IMR-90 (cell line): ENCODE results near the gene SARDH. TPM values are rescaled to one million over a fixed set of nuclear protein-coding genes. Genes with fewer than 3 reads are reported as not detected.

Source experiments
- ATAC-seq: fragments of 200-7000 bp; cut with Tn5 transposase; 2 replicates; pipeline ENCODE4 v1.9.1; 2020; ENCODE audit warnings: low read depth, mild to moderate bottlenecking, moderate library complexity
- BruUV-seq: library from RNA; stranded (reverse); fragments of 400-500 nt; replicated peaks from 2 replicates; lab custom pipeline; 2021; lab: Mats Ljungman, UMichigan
- CTCF ChIA-PET: fragments of 300-600 bp; formaldehyde crosslinking; extraction: SDS; loops from one replicate; lab custom pipeline; 2021; ENCODE audit warnings: antibody characterized with exemption; lab: Yijun Ruan, JAX
- POLR2A ChIA-PET: fragments of 300-600 bp; sonication (Branson Sonifier 250); formaldehyde crosslinking; loops from one replicate; lab custom pipeline; 2022; ENCODE audit warnings: antibody characterized with exemption; ENCODE audit not compliant: unreplicated experiment; lab: Charles Lee
- DNase-seq: peaks from one replicate; pipeline ENCODE4 v3.0.0; 2013
- H2AFZ ChIP-seq: replicated peaks from 2 replicates; pipeline ENCODE3; 2013; ENCODE audit warnings: low read length, mild to moderate bottlenecking; ENCODE audit not compliant: poor library complexity
- H2AK5ac ChIP-seq: 2 replicates; pipeline ENCODE4 v1.6.1; 2013; ENCODE audit warnings: low read depth, low read length, inconsistent platforms
- H2AK9ac ChIP-seq: replicated peaks from 2 replicates; pipeline ENCODE3; 2013; ENCODE audit warnings: mild to moderate bottlenecking, low read depth, low read length, moderate library complexity; ENCODE audit not compliant: poor library complexity
- H2BK120ac ChIP-seq: 2 replicates; pipeline ENCODE4 v1.6.1; 2013; ENCODE audit warnings: low read depth, low read length, inconsistent platforms
- H2BK15ac ChIP-seq: 3 replicates; pipeline ENCODE4 v1.6.1; 2013; ENCODE audit warnings: low read depth, low read length, inconsistent platforms
- H2BK20ac ChIP-seq: 2 replicates; pipeline ENCODE4 v1.6.1; 2013; ENCODE audit warnings: low read depth, mild to moderate bottlenecking, inconsistent platforms, low read length, moderate library complexity
- H2BK5ac ChIP-seq: 2 replicates; pipeline ENCODE4 v1.6.1; 2013; ENCODE audit warnings: mild to moderate bottlenecking, low read depth, low read length, inconsistent platforms; ENCODE audit not compliant: poor library complexity, severe bottlenecking
- H3K14ac ChIP-seq: replicated peaks from 2 replicates; pipeline ENCODE4 v1.6.1; 2013; ENCODE audit warnings: low read depth, low read length, inconsistent platforms
- H3K18ac ChIP-seq: 2 replicates; pipeline ENCODE4 v1.6.1; 2013; ENCODE audit warnings: low read depth, low read length, control low read depth
- H3K23ac ChIP-seq: 2 replicates; pipeline ENCODE4 v1.6.1; 2013; ENCODE audit warnings: low read depth, low read length, inconsistent platforms
- H3K27ac ChIP-seq: 2 replicates; pipeline ENCODE4 v1.5.1; 2013; ENCODE audit warnings: mild to moderate bottlenecking, control low read depth, low read length; ENCODE audit not compliant: insufficient read depth
- H3K27me3 ChIP-seq: 2 replicates; pipeline ENCODE4 v1.6.1; 2013; ENCODE audit warnings: low read length; ENCODE audit not compliant: control insufficient read depth, insufficient read depth
- H3K36me3 ChIP-seq: 2 replicates; pipeline ENCODE4 v1.6.1; 2013; ENCODE audit warnings: low read length, mixed read lengths; ENCODE audit not compliant: control insufficient read depth, insufficient read depth
- H3K4ac ChIP-seq: 2 replicates; pipeline ENCODE4 v1.6.1; 2013; ENCODE audit warnings: low read depth, low read length, inconsistent platforms
- H3K4me1 ChIP-seq: 2 replicates; pipeline ENCODE4 v1.6.1; 2013; ENCODE audit warnings: low read length, mixed read lengths; ENCODE audit not compliant: control insufficient read depth, insufficient read depth
- H3K4me2 ChIP-seq: 2 replicates; pipeline ENCODE4 v1.6.1; 2013; ENCODE audit warnings: low read depth, mild to moderate bottlenecking, control low read depth, low read length, moderate library complexity
- H3K4me3 ChIP-seq: 2 replicates; pipeline ENCODE4 v1.5.1; 2013; ENCODE audit warnings: low read depth, mild to moderate bottlenecking, control low read depth, low read length, moderate library complexity; ENCODE audit not compliant: insufficient read depth
- H3K56ac ChIP-seq: 2 replicates; pipeline ENCODE4 v1.6.1; 2013; ENCODE audit warnings: low read length, inconsistent platforms; ENCODE audit not compliant: insufficient read depth; ENCODE audit errors: extremely low read depth
- H3K79me1 ChIP-seq, 2 experiments: 2 replicates each; pipeline ENCODE4 v1.6.1; 2013; ENCODE audit warnings: low read length in 2 of 2, inconsistent platforms in 1 of 2, low read depth in 1 of 2
- H3K9ac ChIP-seq: 2 replicates; pipeline ENCODE4 v1.6.1; 2013; ENCODE audit warnings: low read depth, low read length, control low read depth
- H3K9me1 ChIP-seq: 2 replicates; pipeline ENCODE4 v1.6.1; 2013; ENCODE audit warnings: low read length, inconsistent platforms; ENCODE audit not compliant: insufficient read depth
- H3K9me3 ChIP-seq: 2 replicates; pipeline ENCODE4 v1.6.1; 2013; ENCODE audit warnings: low read length; ENCODE audit not compliant: control insufficient read depth, insufficient read depth
- H4K20me1 ChIP-seq: 2 replicates; pipeline ENCODE4 v1.6.1; 2013; ENCODE audit warnings: low read length, inconsistent platforms; ENCODE audit not compliant: insufficient read depth
- H4K5ac ChIP-seq: 2 replicates; pipeline ENCODE4 v1.6.1; 2013; ENCODE audit warnings: mild to moderate bottlenecking, low read depth, low read length, control low read depth
- H4K8ac ChIP-seq, 2 experiments: 2 replicates each; pipeline ENCODE4 v1.6.1; 2013; ENCODE audit warnings: low read depth in 2 of 2, low read length in 2 of 2, control low read depth in 1 of 2, inconsistent platforms in 1 of 2
- H4K91ac ChIP-seq: 2 replicates; pipeline ENCODE4 v1.6.1; 2013; ENCODE audit warnings: low read depth, low read length, inconsistent platforms; ENCODE audit not compliant: insufficient read depth
- BHLHE40 ChIP-seq: fragments of 150-350 bp; IDR thresholded peaks from 2 replicates; pipeline ENCODE4 v1.6.1; 2016; ENCODE audit warnings: mild to moderate bottlenecking, low read depth, low read length
- CHD1 ChIP-seq: IDR thresholded peaks from 2 replicates; pipeline ENCODE4 v1.6.1; 2012; ENCODE audit warnings: low read depth, low read length, improper control_type of control experiment
- ELK1 ChIP-seq: fragments of 150-350 bp; IDR thresholded peaks from 2 replicates; pipeline ENCODE4 v1.6.1; 2016; ENCODE audit warnings: low read depth, mild to moderate bottlenecking, low read length, moderate library complexity, borderline replicate concordance
- MAFK ChIP-seq: IDR thresholded peaks from 2 replicates; pipeline ENCODE4 v1.6.1; 2012; ENCODE audit warnings: low read depth, low read length, improper control_type of control experiment
- MAZ ChIP-seq: IDR thresholded peaks from 2 replicates; pipeline ENCODE4 v1.6.1; 2012; ENCODE audit warnings: low read depth, mild to moderate bottlenecking, low read length, improper control_type of control experiment, moderate library complexity, borderline replicate concordance
- MXI1 ChIP-seq: IDR thresholded peaks from 2 replicates; pipeline ENCODE4 v1.6.1; 2012; ENCODE audit warnings: low read depth, mild to moderate bottlenecking, low read length, moderate library complexity, borderline replicate concordance
- NFE2L2 ChIP-seq: fragments of 150-350 bp; IDR thresholded peaks from 2 replicates; pipeline ENCODE4 v1.6.1; 2016; ENCODE audit warnings: low read depth, mild to moderate bottlenecking, low read length
- RAD21 ChIP-seq: IDR thresholded peaks from 2 replicates; pipeline ENCODE4 v1.6.1; 2012; ENCODE audit warnings: low read length, improper control_type of control experiment
- RCOR1 ChIP-seq: IDR thresholded peaks from 2 replicates; pipeline ENCODE4 v1.6.1; 2012; ENCODE audit warnings: mild to moderate bottlenecking, low read length, improper control_type of control experiment; ENCODE audit not compliant: insufficient replicate concordance
- USF2 ChIP-seq: fragments of 150-350 bp; IDR thresholded peaks from 2 replicates; pipeline ENCODE4 v1.6.1; 2017; ENCODE audit warnings: mild to moderate bottlenecking, antibody characterized with exemption, low read length, low read depth
- WGBS, 2 experiments: methylation state at CpG; one replicate each; pipeline versions ENCODE4 v1.1.5 to v1.1.7; 2013; ENCODE audit warnings: missing lambda C conversion rate in 2 of 2; ENCODE audit not compliant: insufficient read length in 1 of 2; ENCODE audit errors: extremely low coverage in 2 of 2; 5-methylcytosine and 5-hydroxymethylcytosine counted together
- dilution Hi-C: fragments of 300-500 bp; cut with HindIII; formaldehyde crosslinking; loops from one replicate; pipeline ENCODE4 v1.14.3; 2018; ENCODE audit warnings: low sequenced_read_pairs; ENCODE audit not compliant: unreplicated experiment
- in situ Hi-C: fragments of 300-500 bp; cut with MboI; formaldehyde crosslinking; loops from 3 replicates; pipeline ENCODE4 v1.14.3; 2019; ENCODE audit warnings: low sequenced_read_pairs, inconsistent platforms, mixed read lengths
- intact Hi-C: fragments of 100-400 bp; cut with micrococcal nuclease; formaldehyde crosslinking; loops from 2 replicates; pipeline ENCODE4 v1.10.0; 2022
- polyA plus RNA-seq, 3 experiments: library from polyadenylated mRNA; depleted of rRNA; stranded (reverse); fragments of >200 nt; gene quantifications; 2 replicates each; pipeline ENCODE4 v1.2.3, GENCODE V29; 2012; ENCODE audit warnings: low replicate concordance in 1 of 3
- total RNA-seq: library from RNA; depleted of rRNA; stranded (reverse); fragments of >200 nt; gene quantifications from 2 replicates; pipeline ENCODE4 v1.2.3, GENCODE V29; 2012

SARDH gene
- total and polyA plus RNA-seq, 2 of the 4 experiments (the other 2 are of a cell fraction), result 5.0 to 7.5 TPM

GRCh38 chr9:133639613-133640012 is 98.5 kb downstream of the SARDH start:
- no peak overlapping the region for H2BK5ac ChIP-seq
- peaks cover 61% of the 10 kb centered on the region for H3K27me3 ChIP-seq
- H2AK5ac ChIP-seq, result no peak overlapping the region
- CTCF ChIA-PET, result no interaction called here
- no peak overlapping the region for H3K14ac ChIP-seq
- no peak overlapping the region for H2AFZ ChIP-seq
- no peak for DNase-seq
- no peak overlapping the region for H3K4me2 ChIP-seq
- H2AK9ac ChIP-seq, result no peak overlapping the region
- no peak overlapping the region for H3K4ac ChIP-seq
- no peak for TF ChIP-seq RAD21
- TF ChIP-seq CHD1, result no peak
- TF ChIP-seq USF2, result no peak
- TF ChIP-seq MXI1, result no peak
- no peak for TF ChIP-seq RCOR1
- no peak for TF ChIP-seq MAFK
- no peak for TF ChIP-seq NFE2L2
- no peak for TF ChIP-seq BHLHE40
- TF ChIP-seq MAZ, result no peak
- no peak for TF ChIP-seq ELK1
- no peaks in the 10 kb centered on the region for H3K9me1 ChIP-seq
- BruUV-seq, result no TSS peak
- ATAC-seq, result no peak
- H3K4me3 ChIP-seq, result no peak overlapping the region
- dilution Hi-C loops (no loop called here), in situ Hi-C loops (no loop called here), intact Hi-C loops (no loop called here)
- no peaks in the 10 kb centered on the region for H4K20me1 ChIP-seq
- H4K8ac ChIP-seq, result no peak overlapping the region
- H2BK20ac ChIP-seq, result no peak overlapping the region
- no peak overlapping the region for H2BK15ac ChIP-seq
- no peaks in the 10 kb centered on the region for H3K4me1 ChIP-seq
- H3K79me1 ChIP-seq, result no peaks in the 10 kb centered on the region
- no peak overlapping the region for H2BK120ac ChIP-seq
- H3K36me3 ChIP-seq, result no peaks in the 10 kb centered on the region
- POLR2A ChIA-PET, result no interaction called here
- no peak overlapping the region for H3K27ac ChIP-seq
- no peak overlapping the region for H4K5ac ChIP-seq
- H3K23ac ChIP-seq, result no peak overlapping the region
- no peak overlapping the region for H3K56ac ChIP-seq
- H3K9ac ChIP-seq, result no peak overlapping the region
- H3K18ac ChIP-seq, result no peak overlapping the region
- H4K91ac ChIP-seq, result no peak overlapping the region
- WGBS, 2 experiments, result 97% methylated on average over 4 of the region's 8 CpGs; no CpG with 5 or more reads in 1 of the 2 experiments
- H3K9me3 ChIP-seq, result no peaks in the 10 kb centered on the region
